ENCODE measurements around the gene REN.

REN gene

DNA sequence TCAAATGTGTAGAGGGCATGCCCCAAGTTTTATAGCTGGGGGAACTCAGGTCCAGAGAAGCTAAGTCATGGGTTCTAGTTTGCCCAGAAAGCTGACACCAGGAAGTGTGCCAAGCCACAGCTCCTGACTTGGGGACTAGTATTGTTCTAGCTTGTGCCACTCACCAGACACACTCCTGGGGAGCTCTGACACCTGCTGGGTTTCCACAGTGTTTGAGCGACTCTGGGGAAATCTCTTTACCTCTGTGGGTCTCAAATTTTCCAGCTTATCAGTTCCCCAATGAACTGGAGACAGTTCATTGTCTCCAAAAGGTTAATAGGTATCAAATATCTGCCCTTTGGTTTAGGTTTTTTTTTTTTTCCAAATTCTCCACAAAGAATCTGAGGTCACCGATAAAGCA, 25.9 kb upstream of the REN start:
- no peak for DNase-seq (ENCODE audit: extremely low read depth in 1 of 2, low read depth in 1 of 2)

DNA sequence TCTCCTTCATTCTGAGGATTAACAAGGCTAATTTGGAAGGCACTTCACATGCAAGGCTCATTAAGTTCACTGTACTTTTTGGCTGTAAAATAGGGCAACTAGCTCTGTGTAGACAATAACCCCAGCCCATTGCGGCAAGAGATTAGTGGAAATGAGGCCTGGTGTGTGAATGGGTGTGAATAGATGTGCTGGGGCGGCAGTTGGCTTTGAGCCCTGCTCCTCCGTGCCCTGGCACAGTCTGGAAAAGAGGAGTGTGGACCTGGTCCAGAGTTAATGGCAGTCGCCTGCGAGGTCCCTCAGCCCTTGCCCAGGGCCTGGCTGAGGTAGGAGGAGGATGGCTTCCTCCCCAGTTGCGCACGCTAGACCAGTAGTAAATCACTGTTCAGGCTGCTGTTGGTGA, 25.3 kb upstream of the REN start:
- no peak for DNase-seq (ENCODE audit: extremely low read depth in 1 of 2, low read depth in 1 of 2)

GRCh38 chr1:204190212-204191211, 24.4 kb upstream of the REN start:
- DNase-seq (ENCODE audit: extremely low read depth in 1 of 2, low read depth in 1 of 2), result peak in 1 of 2 donors; percentile 4

DNA sequence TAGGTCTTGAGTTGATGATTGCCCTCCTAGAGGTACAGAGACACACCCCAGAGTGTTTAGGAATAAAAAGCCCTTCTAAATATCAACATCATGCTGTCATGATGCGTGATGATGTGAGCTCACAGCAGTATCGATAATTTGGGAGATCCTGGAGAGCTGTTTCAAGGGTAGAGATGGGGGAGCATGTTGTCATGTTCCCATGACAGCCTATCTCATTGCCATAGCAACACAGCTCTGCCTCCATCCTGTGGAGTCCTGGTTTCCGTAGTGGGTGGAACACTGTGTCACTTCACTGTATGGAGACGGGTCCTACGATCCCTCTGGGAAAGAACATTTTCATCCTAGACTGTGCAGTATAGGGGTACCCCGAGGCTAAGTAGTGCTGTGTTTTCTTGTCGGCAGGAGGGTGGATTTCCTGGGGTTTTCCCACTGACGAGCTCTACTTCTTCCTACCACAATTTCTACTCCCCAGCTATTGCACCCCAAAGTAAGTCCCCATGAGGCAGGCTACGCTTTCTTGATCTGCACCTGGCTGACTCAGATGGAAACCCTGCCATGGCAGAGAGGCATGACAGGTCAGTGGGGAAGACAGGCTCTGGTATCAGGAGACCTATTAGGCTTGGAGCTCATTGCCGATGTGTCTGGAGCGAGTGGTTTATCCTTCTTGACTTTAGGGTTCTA, 23.0 kb upstream of the REN start:
- no peak for DNase-seq (ENCODE audit: extremely low read depth in 1 of 2, low read depth in 1 of 2)

- no peak for DNase-seq (ENCODE audit: extremely low read depth in 1 of 2, low read depth in 1 of 2)
These were observed 20.5 kb upstream of the REN start for GRCh38 chr1:204186597-204186996.

DNA sequence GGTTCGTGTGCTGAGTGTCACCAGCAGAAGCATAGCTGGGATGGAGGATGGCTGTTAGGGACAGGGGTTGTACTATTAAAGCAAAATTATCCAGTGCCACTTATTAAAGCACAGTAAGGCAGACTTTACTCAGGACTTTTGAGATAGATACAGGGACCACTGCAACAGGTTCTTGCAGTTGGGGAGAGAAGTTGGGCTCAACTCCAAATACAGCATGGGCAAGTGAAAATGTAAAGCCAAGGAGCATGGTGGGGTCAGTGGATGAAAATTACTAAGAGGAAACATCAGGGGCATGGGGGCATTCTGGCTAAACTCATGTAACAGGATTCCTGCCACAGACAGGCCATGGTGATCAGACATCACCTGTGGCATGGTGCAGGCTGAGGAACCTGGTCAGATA, 15.0 kb upstream of the REN start:
- no peak for DNase-seq (ENCODE audit: extremely low read depth in 1 of 2, low read depth in 1 of 2)

DNA sequence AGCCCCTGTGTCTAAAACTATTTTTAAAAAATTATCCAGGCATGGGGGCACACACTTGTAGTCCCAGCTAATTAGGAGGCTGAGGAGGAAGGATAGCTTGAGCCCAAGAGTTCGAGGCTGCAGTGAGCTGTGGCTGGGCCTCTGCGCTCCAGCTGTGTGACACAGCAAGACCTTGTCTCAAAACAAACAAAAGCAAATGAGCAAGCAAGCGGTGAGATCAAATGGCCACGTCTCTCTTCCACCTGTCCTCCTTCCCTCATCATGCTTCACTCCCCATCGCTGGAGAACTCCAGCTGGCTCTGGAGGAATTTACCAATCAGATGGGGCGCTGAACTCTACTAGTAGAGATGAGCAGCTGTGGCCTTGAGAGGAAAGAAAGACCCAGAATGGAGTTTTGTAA, 14.0 kb upstream of the REN start:
- DNase-seq (ENCODE audit: extremely low read depth in 1 of 2, low read depth in 1 of 2), result no peak

- no peak for DNase-seq (ENCODE audit: extremely low read depth in 1 of 2, low read depth in 1 of 2)
These were observed 12.5 kb upstream of the REN start for GRCh38 chr1:204178487-204179281.

- DNase-seq (ENCODE audit: extremely low read depth in 1 of 2, low read depth in 1 of 2), result no peak
These were observed 11.0 kb upstream of the REN start for GRCh38 chr1:204177133-204177532.

DNA sequence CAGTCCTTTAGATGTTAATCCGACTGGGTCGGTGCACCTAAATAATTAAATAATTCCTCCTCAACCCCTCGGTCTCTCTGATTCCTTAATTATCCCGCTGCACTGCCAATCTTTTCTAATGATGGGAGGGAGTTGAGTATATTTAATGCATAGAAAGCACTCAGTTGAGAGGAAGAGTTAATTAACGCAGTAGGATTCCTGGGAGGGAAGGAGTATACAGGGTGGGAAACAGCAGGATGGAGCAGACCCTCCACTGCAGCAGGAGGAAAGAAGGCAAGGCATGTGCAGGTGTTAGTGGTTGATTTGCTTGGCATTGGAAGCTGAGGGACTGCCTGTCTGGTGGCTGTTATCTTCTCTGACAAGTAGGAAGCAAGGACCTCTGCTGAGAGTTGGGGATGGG, 9.9 kb upstream of the REN start:
- no peak for DNase-seq (ENCODE audit: extremely low read depth in 1 of 2, low read depth in 1 of 2)

- no peak for DNase-seq (ENCODE audit: extremely low read depth in 1 of 2, low read depth in 1 of 2)
These were observed 8.8 kb upstream of the REN start for GRCh38 chr1:204174958-204175357.

GRCh38 chr1:204172404-204173029, 6.4 kb upstream of the REN start:
- no peak for DNase-seq (ENCODE audit: extremely low read depth in 1 of 2, low read depth in 1 of 2)

GRCh38 chr1:204171751-204172178, 5.6 kb upstream of the REN start:
- DNase-seq (ENCODE audit: extremely low read depth in 1 of 2, low read depth in 1 of 2), result no peak

DNA sequence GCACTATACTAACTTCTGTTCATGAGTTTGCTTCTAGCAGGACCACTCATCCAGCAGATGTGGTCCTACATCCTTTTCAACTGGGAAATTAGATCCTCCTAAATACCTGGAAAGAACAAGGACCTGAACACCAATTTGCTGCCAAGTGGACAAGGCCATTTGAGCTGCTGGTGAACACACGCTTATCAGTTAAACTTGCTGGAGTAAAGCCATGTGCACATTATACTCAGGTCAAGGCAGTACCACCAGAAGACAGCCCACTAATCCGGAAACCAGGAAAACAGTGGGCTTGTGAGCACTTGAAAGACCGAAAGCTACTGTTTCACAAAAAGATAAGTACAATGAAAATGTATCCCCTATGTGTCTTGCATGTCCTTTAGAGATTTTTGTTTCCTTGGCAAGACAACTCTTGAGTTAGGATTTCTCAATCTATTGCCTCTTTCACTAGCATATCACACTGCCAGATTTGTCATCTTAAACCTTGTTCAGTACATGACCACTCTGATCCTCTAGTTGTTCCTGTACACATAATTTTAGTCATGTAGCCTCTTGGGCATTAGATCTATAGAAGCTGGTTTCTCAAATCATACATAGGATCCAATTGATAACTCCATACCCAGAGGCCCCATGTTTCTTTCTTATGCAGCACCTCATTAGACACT, 4.5 kb upstream of the REN start:
- no peak for DNase-seq (ENCODE audit: extremely low read depth in 1 of 2, low read depth in 1 of 2)

GRCh38 chr1:204169858-204170257, 3.7 kb upstream of the REN start:
- DNase-seq (ENCODE audit: extremely low read depth in 1 of 2, low read depth in 1 of 2), result no peak

DNA sequence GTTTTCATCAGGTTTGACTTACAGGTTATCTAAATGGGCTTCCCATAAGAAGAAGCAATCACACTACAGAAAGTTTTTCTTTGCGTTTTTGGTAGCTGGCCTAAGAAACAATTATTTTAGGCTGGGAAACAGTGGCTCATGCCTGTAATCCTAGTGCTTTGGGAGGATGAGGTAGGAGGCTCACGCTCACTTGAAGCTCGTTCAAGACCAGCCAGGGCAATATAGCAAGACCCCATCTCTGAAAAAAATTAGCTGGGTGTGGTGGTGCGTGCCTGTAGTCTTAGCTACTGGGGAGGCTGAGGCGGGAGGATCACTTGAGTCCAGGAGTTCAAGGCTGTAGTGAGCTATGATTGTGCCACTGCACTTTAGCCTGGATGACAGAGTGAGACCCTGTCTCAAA, 1.6 kb upstream of the REN start:
- no peak for DNase-seq (ENCODE audit: extremely low read depth in 1 of 2, low read depth in 1 of 2)

GRCh38 chr1:204162494-204163074, 3.6 kb downstream of the REN start:
- DNase-seq (ENCODE audit: extremely low read depth in 1 of 2, low read depth in 1 of 2), result peak; percentile 38 to 68

DNA sequence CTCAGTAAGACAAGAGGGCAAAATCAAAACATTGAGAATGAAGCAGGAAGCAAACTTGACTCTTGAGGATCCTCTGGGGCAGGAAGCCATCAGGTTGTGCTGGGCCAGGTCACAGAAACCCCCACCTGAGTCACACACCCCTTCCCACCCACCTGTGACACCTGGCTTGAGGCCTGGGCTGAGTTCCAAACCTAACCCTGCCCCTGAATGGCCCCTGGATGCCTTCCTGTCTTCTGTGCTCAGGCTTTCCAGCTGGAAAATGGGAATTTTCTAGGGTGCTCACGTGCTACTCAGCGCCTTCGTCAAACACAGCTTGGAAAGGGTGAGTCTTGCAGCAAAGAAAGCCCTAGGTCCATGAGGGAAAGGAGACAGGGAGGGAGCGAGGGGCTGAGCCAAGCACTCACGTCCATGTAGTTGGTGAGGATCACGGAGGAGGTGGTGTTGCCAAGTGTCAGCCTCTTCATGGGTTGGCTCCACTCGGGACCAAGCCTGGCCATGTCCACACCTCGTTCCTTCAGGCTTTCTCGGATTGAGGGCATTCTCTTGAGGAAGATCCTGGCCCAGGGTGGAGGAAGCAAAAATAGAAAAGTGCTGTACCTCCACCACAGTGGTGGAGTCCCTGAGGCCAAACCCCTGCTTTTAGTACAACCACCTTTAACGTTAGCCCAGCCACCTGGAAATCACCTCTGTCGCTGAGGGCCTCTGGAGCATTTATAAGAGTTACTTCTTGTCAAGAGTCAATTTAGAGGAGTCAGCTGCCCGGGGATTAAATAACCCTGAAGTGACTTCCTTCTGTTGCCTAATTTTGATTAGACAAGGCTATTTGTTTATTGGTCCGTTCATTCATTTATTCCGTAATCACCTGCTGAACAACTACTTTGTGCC, 4.3 kb downstream of the REN start:
- no peak for DNase-seq (ENCODE audit: extremely low read depth in 1 of 2, low read depth in 1 of 2)

GRCh38 chr1:204157962-204158361, 8.2 kb downstream of the REN start:
- no peak for DNase-seq (ENCODE audit: extremely low read depth in 1 of 2, low read depth in 1 of 2)
